GM19452 (cell line): Measurements from ENCODE around the gene RANBP10.
"Not testable (repeated sequence)": the region's sequence is repeated elsewhere in the genome, so short reads cannot be mapped to it uniquely, and the experiment has no call there.

Experiments
- ATAC-seq: cut with Tn5 transposase; IDR thresholded peaks from one replicate; pipeline ENCODE4 v1.9.1; 2021; ENCODE audit not compliant: unreplicated experiment

Gene RANBP10

GRCh38 chr16:67719048-67719777 is 87.1 kb downstream of the RANBP10 start, which contains the start of gene GFOD2:
GFOD2 (minus strand) TSS chr16:67719316; CDS start chr16:67685715, 33,601 bp downstream.
- ATAC-seq = peak; percentile 84

DNA sequence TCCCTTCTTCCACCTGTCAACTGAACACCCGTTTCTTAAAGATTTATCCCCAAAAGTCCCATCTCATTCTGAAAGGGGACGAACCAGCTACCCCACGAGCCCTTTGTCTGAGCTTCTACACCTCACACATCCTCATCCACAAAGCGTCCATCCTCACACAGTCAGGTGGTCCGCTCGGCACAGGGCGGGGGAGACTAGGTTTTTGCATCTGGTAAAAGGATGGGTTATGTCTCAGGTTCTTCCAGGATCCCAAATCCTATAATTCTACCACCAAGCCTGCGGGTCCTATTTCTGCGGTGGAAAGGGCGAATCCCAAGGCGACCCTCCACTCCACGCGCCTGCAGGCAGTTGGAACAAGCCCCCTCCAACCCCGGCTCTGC is 87.7 kb downstream of the RANBP10 start:
- peak; percentile 14 for ATAC-seq

DNA sequence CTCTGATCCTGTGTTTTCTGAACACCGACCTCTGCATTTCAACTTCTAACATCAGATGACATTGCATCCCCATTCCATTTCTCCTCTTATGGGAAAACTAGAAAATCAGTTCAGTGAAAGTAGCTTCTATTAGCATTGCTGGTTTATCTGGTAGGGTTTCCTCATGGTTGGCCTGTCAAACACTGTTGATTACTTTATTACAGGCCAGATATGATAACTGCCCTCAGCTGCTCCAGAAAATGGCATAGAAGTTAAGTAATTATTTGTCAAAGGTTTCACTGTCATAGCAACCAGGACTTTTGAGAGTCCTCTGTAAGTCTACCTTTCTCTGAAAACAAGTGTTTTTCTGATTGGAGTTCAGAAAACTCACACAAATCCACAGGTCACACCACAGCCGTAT is 90.3 kb downstream of the RANBP10 start:
- ATAC-seq = no peak

DNA sequence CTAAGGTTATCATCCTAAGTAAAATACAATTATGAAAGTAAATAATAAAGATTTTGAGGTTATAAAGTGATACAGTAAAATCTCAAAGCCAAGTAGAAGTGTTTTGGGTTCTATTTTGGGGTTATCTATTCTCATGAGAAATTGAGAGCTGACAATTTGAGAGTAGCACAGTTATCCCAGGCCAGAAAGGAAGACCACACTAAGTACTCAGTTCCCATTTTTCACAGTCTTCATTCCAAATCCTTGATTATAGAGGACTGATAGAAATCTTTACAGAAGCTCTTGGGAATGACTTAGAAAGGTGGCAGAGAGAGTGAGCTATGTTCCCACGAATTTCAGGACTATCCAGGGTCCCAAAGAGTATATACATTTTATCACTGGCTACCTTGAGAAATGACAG is 91.8 kb downstream of the RANBP10 start:
- no peak for ATAC-seq

GRCh38 chr16:67713647-67714273 is 92.6 kb downstream of the RANBP10 start:
- ATAC-seq = no peak

- no peak for ATAC-seq
Measured at GRCh38 chr16:67710607-67711006, 95.8 kb downstream of the RANBP10 start.

GRCh38 chr16:67709050-67709449 is 97.3 kb downstream of the RANBP10 start:
- ATAC-seq = no peak

DNA sequence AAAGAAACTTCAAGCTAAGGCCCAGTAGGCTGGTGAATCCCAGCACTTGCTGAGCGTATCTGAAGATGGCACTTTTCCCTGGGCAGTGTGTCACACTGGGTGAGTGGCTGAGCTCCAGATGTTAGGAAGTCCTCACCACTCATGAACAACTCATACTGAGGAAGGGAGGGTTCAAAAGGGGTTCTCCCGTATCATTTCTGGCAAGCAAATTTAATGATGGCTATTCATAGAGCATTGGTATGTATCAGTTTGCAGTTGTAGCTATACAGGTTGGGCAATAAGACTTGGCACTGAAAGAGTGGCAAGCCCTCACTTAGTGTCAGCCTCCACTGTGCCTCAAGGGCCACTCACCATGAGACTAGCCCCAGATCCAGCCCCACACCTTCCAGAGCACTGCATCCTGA is 98.0 kb downstream of the RANBP10 start:
- ATAC-seq = no peak

DNA sequence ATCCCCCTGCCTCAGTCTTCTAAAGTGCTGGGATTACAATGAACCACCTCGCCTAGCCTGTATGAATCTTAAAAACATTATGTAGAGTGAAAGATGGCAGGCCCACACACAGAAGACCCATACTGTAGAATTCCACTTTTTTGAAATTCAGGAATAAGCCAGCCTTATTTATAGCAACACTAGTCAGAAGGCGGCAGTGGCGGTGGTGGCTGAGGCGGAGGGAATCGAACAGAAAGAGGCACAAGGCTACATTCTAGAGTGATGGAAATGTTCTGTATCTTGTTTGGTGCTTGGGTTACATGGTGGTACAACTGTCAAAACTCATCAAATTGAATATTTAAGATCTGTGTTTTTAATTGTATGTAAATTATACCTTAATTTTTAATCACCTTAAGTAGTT is 98.6 kb downstream of the RANBP10 start:
- ATAC-seq = no peak

DNA sequence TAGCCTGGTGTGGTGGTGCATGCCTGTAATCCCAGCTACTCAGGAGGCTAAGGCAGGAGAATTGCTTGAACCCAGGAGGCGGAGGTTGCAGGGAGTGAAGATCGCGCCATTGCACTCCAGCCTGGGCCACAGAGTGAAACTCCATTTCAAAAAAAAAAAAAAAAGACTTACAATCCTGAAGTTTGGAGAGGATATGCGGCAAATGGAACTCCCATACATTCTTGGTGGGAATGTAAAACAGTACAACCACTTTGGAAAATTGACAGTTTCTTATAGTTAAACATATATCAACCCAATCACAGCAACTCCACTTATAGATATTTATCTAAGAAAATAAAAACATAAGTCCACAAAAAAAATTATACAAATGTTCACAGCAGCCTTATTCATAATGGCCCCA is 99.2 kb downstream of the RANBP10 start:
- no peak for ATAC-seq

GRCh38 chr16:67704110-67704509 is 102.2 kb downstream of the RANBP10 start:
- no peak for ATAC-seq

- no peak for ATAC-seq
Measured at GRCh38 chr16:67703626-67704025, 102.7 kb downstream of the RANBP10 start.

GRCh38 chr16:67702130-67702529 is 104.2 kb downstream of the RANBP10 start:
- no peak for ATAC-seq

GRCh38 chr16:67701420-67701819 is 104.9 kb downstream of the RANBP10 start:
- ATAC-seq = no peak

- no peak for ATAC-seq
Measured at GRCh38 chr16:67699265-67699664, 107.1 kb downstream of the RANBP10 start.

GRCh38 chr16:67697422-67698185 is 108.8 kb downstream of the RANBP10 start:
- ATAC-seq = no peak

- ATAC-seq = no peak
Measured at GRCh38 chr16:67694611-67695010, 111.7 kb downstream of the RANBP10 start.

DNA sequence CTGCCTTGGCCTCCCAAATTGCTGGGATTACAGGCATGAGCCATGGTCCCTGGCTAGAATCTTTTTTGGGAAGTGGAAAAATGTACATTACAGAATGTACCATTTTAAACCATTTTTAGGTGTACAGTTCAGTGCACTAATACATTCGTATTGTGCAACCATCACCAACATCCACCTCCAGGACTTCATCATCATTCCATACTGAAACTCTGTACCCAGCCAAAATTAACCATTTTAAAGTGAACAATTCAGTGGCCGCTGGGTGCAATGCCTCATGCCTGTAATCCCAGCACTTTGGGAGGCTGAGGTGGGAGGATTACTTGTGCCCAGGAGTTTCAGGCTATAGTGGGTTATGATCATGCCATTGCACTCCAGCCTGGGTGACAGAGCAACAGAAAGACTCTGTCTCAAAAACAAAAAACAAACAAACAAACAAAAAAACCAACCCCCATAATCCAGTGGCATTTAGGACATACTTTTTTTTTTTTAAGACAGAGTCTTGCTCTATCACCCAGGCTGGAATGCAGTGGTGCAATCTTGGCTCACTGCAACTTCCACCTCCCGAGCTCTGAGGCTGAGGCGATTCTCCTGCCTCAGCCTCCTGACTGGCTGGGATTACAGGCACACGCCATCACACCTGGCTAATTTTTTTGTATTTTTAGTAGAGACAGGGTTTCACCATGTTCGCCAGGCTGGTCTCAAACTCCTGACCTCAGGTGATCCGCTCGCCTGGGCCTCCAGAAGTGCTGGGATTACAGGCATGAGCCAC is 112.7 kb downstream of the RANBP10 start:
- ATAC-seq = not testable (repeated sequence)

GRCh38 chr16:67685388-67686112 is 120.8 kb downstream of the RANBP10 start:
- ATAC-seq = no peak

DNA sequence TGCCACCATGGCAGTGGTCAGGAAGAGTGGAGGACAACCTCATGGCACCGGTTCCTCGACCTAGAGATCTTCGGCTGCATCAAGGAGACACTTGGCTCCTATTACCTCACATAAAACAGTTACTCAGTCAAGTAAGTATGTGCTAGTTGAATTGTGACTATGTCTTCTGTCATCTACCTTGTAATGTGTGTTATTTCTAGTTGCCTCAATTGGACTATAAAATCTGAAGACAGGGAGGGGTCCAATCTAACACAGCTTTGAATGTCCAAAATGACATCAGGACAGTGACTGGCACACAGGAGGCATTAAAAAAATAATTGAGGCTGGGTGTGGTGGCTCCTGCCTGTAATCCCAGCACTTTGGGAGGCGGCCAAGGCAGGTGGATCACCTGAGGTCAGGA is 122.6 kb downstream of the RANBP10 start:
- no peak for ATAC-seq
